ENCODE measurements around the gene LGI2. TPM values are rescaled to one million over a fixed set of nuclear protein-coding genes. Genes with fewer than 3 reads are reported as not detected.

The LGI2 gene
- total RNA-seq, 1 donor from 2014 or later: 0.08 TPM

GRCh38 chr4:25029479-25030276 is 1.1 kb downstream of the LGI2 start:
- TF ChIP-seq CTCF (IDR thresholded peaks at IDR 0.05): no peak
- no peak for DNase-seq (ENCODE audit: extremely low spot score, unreplicated experiment)
- peak overlapping the region; percentile 44 for H3K4me3 Mint-ChIP-seq (ENCODE audit: unreplicated experiment)
- peaks cover 81% of the 10 kb centered on the region for H3K27me3 Mint-ChIP-seq (ENCODE audit: unreplicated experiment)
- peaks cover 3% of the 10 kb centered on the region for H3K9me3 Mint-ChIP-seq (ENCODE audit: unreplicated experiment)
- no peak overlapping the region for H3K27ac Mint-ChIP-seq (ENCODE audit: unreplicated experiment)
- peaks cover 8% of the 10 kb centered on the region for H3K4me1 Mint-ChIP-seq (ENCODE audit: unreplicated experiment)
- no peaks in the 10 kb centered on the region for H3K36me3 Mint-ChIP-seq (ENCODE audit: unreplicated experiment)

GRCh38 chr4:25028851-25029250 is 1.9 kb downstream of the LGI2 start:
- Mint-ChIP-seq H3K27ac (ENCODE audit: unreplicated experiment) (no peak overlapping the region), H3K27me3 (ENCODE audit: unreplicated experiment) (peaks cover 75% of the 10 kb centered on the region), H3K36me3 (ENCODE audit: unreplicated experiment) (no peaks in the 10 kb centered on the region), H3K9me3 (ENCODE audit: unreplicated experiment) (no peaks in the 10 kb centered on the region), H3K4me3 (ENCODE audit: unreplicated experiment) (no peak overlapping the region), H3K4me1 (ENCODE audit: unreplicated experiment) (peaks cover 8% of the 10 kb centered on the region)
- DNase-seq (ENCODE audit: extremely low spot score, unreplicated experiment): no peak
- TF ChIP-seq CTCF (IDR thresholded peaks at IDR 0.05): no peak

- Mint-ChIP-seq H3K27me3 (ENCODE audit: unreplicated experiment) (peaks cover 61% of the 10 kb centered on the region), H3K4me3 (ENCODE audit: unreplicated experiment) (no peak overlapping the region), H3K9me3 (ENCODE audit: unreplicated experiment) (no peaks in the 10 kb centered on the region), H3K27ac (ENCODE audit: unreplicated experiment) (no peak overlapping the region), H3K4me1 (ENCODE audit: unreplicated experiment) (no peaks in the 10 kb centered on the region), H3K36me3 (ENCODE audit: unreplicated experiment) (no peaks in the 10 kb centered on the region)
- peak; percentile 27 for DNase-seq (ENCODE audit: extremely low spot score, unreplicated experiment)
- TF ChIP-seq CTCF (IDR thresholded peaks at IDR 0.05): no peak
Observed at GRCh38 chr4:25022766-25023165, 8.0 kb downstream of the LGI2 start.

GRCh38 chr4:25021216-25021615 is 9.5 kb downstream of the LGI2 start:
- Mint-ChIP-seq H3K27ac (ENCODE audit: unreplicated experiment) (no peak overlapping the region), H3K4me1 (ENCODE audit: unreplicated experiment) (no peaks in the 10 kb centered on the region), H3K36me3 (ENCODE audit: unreplicated experiment) (no peaks in the 10 kb centered on the region), H3K9me3 (ENCODE audit: unreplicated experiment) (no peaks in the 10 kb centered on the region), H3K27me3 (ENCODE audit: unreplicated experiment) (peaks cover 50% of the 10 kb centered on the region), H3K4me3 (ENCODE audit: unreplicated experiment) (no peak overlapping the region)
- DNase-seq (ENCODE audit: extremely low spot score, unreplicated experiment): peak; percentile 15
- no peak for TF ChIP-seq CTCF (IDR thresholded peaks at IDR 0.05)

- no peaks in the 10 kb centered on the region for H3K36me3 Mint-ChIP-seq (ENCODE audit: unreplicated experiment)
- no peak overlapping the region for H3K4me3 Mint-ChIP-seq (ENCODE audit: unreplicated experiment)
- H3K4me1 Mint-ChIP-seq (ENCODE audit: unreplicated experiment): no peaks in the 10 kb centered on the region
- DNase-seq (ENCODE audit: extremely low spot score, unreplicated experiment): peak; percentile 25
- H3K27ac Mint-ChIP-seq (ENCODE audit: unreplicated experiment): no peak overlapping the region
- no peak for TF ChIP-seq CTCF (IDR thresholded peaks at IDR 0.05)
- no peaks in the 10 kb centered on the region for H3K9me3 Mint-ChIP-seq (ENCODE audit: unreplicated experiment)
- H3K27me3 Mint-ChIP-seq (ENCODE audit: unreplicated experiment): peaks cover 42% of the 10 kb centered on the region
Observed at GRCh38 chr4:25020236-25020635, 10.5 kb downstream of the LGI2 start.

Data from osteocyte (in vitro differentiated cells).